ENCODE data around the gene ATP8A2.
"Not testable (repeated sequence)": the region's sequence is repeated elsewhere in the genome, so short reads cannot be mapped to it uniquely, and the experiment has no call there.

Gene ATP8A2

GRCh38 chr13:25561812-25562211, 190.0 kb downstream of the ATP8A2 start:
- DNase-seq (ENCODE audit: low read depth) = no peak

- DNase-seq (ENCODE audit: low read depth) = no peak
Measured at GRCh38 chr13:25570185-25570584, 198.4 kb downstream of the ATP8A2 start.

- no peak for DNase-seq (ENCODE audit: low read depth)
Measured at GRCh38 chr13:25571237-25571636, 199.5 kb downstream of the ATP8A2 start.

- not testable (repeated sequence) for DNase-seq (ENCODE audit: low read depth)
Measured at GRCh38 chr13:25572171-25572570, 200.4 kb downstream of the ATP8A2 start.

GRCh38 chr13:25574437-25575411, 202.9 kb downstream of the ATP8A2 start:
- peak; percentile 29 for DNase-seq (ENCODE audit: low read depth)

GRCh38 chr13:25575562-25575961, 203.8 kb downstream of the ATP8A2 start:
- no peak for DNase-seq (ENCODE audit: low read depth)

GRCh38 chr13:25578526-25578925, 206.8 kb downstream of the ATP8A2 start:
- DNase-seq (ENCODE audit: low read depth) = no peak

- no peak for DNase-seq (ENCODE audit: low read depth)
Measured at GRCh38 chr13:25579221-25579620, 207.4 kb downstream of the ATP8A2 start.

- no peak for DNase-seq (ENCODE audit: low read depth)
Measured at GRCh38 chr13:25581351-25581750, 209.6 kb downstream of the ATP8A2 start.

GRCh38 chr13:25584087-25584486, 212.3 kb downstream of the ATP8A2 start:
- no peak for DNase-seq (ENCODE audit: low read depth)

GRCh38 chr13:25585000-25585399, 213.2 kb downstream of the ATP8A2 start:
- no peak for DNase-seq (ENCODE audit: low read depth)

- no peak for DNase-seq (ENCODE audit: low read depth)
Measured at GRCh38 chr13:25587326-25587980, 215.7 kb downstream of the ATP8A2 start.

GRCh38 chr13:25588336-25589060, 216.7 kb downstream of the ATP8A2 start:
- no peak for DNase-seq (ENCODE audit: low read depth)

- no peak for DNase-seq (ENCODE audit: low read depth)
Measured at GRCh38 chr13:25598421-25598820, 226.6 kb downstream of the ATP8A2 start.

GRCh38 chr13:25602176-25602575, 230.4 kb downstream of the ATP8A2 start:
- no peak for DNase-seq (ENCODE audit: low read depth)

GRCh38 chr13:25604106-25604505, 232.3 kb downstream of the ATP8A2 start:
- DNase-seq (ENCODE audit: low read depth) = no peak

GRCh38 chr13:25607096-25607495, 235.3 kb downstream of the ATP8A2 start:
- no peak for DNase-seq (ENCODE audit: low read depth)

GRCh38 chr13:25608181-25608580, 236.4 kb downstream of the ATP8A2 start:
- no peak for DNase-seq (ENCODE audit: low read depth)

GRCh38 chr13:25616674-25617073, 244.9 kb downstream of the ATP8A2 start:
- DNase-seq (ENCODE audit: low read depth) = no peak

- no peak for DNase-seq (ENCODE audit: low read depth)
Measured at GRCh38 chr13:25619897-25620296, 248.1 kb downstream of the ATP8A2 start.

GRCh38 chr13:25625414-25625813, 253.6 kb downstream of the ATP8A2 start:
- no peak for DNase-seq (ENCODE audit: low read depth)

- no peak for DNase-seq (ENCODE audit: low read depth)
Measured at GRCh38 chr13:25630329-25630900, 258.6 kb downstream of the ATP8A2 start.

All from stimulated activated CD8-positive, alpha-beta memory T cell treated with anti-CD3 and anti-CD28 coated beads, Interleukin-12 subunit alpha, Interleukin-12 subunit beta, amount 100 ng/mL, for 4 hours (primary cell).